ACC112 (cell line): Measurements from ENCODE around the gene PHAX.
"Not testable (repeated sequence)": the region's sequence is repeated elsewhere in the genome, so short reads cannot be mapped to it uniquely, and the experiment has no call there.

ENCODE experiments used
- H2AFZ ChIP-seq: fragments of 200-600 bp; sonication (generic); one replicate; pipeline ENCODE4 v1.6.0; 2017; ENCODE audit warnings: antibody characterized with exemption, low read length; ENCODE audit not compliant: unreplicated experiment
- H3K27ac ChIP-seq: fragments of 200-600 bp; sonication (generic); 2 replicates; pipeline ENCODE4 v1.5.1; 2014; ENCODE audit warnings: low read depth, mild to moderate bottlenecking, antibody characterized with exemption, low read length, moderate library complexity
- H3K27me3 ChIP-seq: fragments of 200-600 bp; sonication (generic); 2 replicates; pipeline ENCODE4 v1.6.1; 2014; ENCODE audit warnings: mild to moderate bottlenecking, antibody characterized with exemption, low read length, moderate library complexity, mixed read lengths; ENCODE audit not compliant: insufficient read depth
- H3K36me3 ChIP-seq: fragments of 200-600 bp; sonication (generic); 2 replicates; pipeline ENCODE4 v1.6.1; 2016; ENCODE audit warnings: mild to moderate bottlenecking, antibody characterized with exemption, low read length, moderate library complexity, mixed read lengths; ENCODE audit not compliant: insufficient read depth
- H3K4me1 ChIP-seq: fragments of 200-600 bp; sonication (generic); one replicate; pipeline ENCODE4 v1.6.1; 2016; ENCODE audit warnings: low read length, mixed read lengths; ENCODE audit not compliant: insufficient read depth, unreplicated experiment, control insufficient read depth
- H3K4me3 ChIP-seq: fragments of 200-600 bp; sonication (generic); 2 replicates; pipeline ENCODE4 v1.5.1; 2014; ENCODE audit warnings: mild to moderate bottlenecking, low read depth, low read length
- H3K79me2 ChIP-seq: fragments of 200-600 bp; sonication (generic); one replicate; pipeline ENCODE4 v1.6.0; 2016; ENCODE audit warnings: low read length; ENCODE audit not compliant: control insufficient read depth, unreplicated experiment, insufficient read depth

The PHAX gene

GRCh38 chr5:126600631-126601511 lies at the start of gene PHAX:
Gene PHAX (plus strand): TSS chr5:126600947. CDS start chr5:126600963, 16 bp downstream.
- Histone ChIP-seq H3K36me3 (peaks cover 17% of the 10 kb centered on the region), H3K27me3 (no peaks in the 10 kb centered on the region), H3K4me1 (peaks cover 16% of the 10 kb centered on the region), H3K4me3 (peak within 1 kb of the TSS; percentile 92), H3K27ac (peak within 1 kb of the TSS; percentile 40; the same call in 1 of the 2 replicates), H2AFZ (peak within 1 kb of the TSS; percentile 95), H3K79me2 (peaks cover 49% of the 10 kb centered on the region)

GRCh38 chr5:126552614-126553013 lies 48.1 kb upstream of the PHAX start:
- Histone ChIP-seq H3K79me2 (no peaks in the 10 kb centered on the region), H2AFZ (no peak overlapping the region), H3K4me1 (no peaks in the 10 kb centered on the region), H3K27ac (no peak overlapping the region), H3K4me3 (no peak overlapping the region), H3K27me3 (no peaks in the 10 kb centered on the region), H3K36me3 (peaks cover 11% of the 10 kb centered on the region)

- H3K4me1 ChIP-seq, H3K27me3 ChIP-seq, H3K4me3 ChIP-seq, H3K79me2 ChIP-seq, H2AFZ ChIP-seq, H3K27ac ChIP-seq: not testable (repeated sequence)
- peaks cover 11% of the 10 kb centered on the region for H3K36me3 ChIP-seq
Measured at GRCh38 chr5:126555101-126555500, 45.6 kb upstream of the PHAX start.

GRCh38 chr5:126561908-126562307 lies 38.8 kb upstream of the PHAX start:
- no peaks in the 10 kb centered on the region for H3K27me3 ChIP-seq
- no peaks in the 10 kb centered on the region for H3K36me3 ChIP-seq
- H3K79me2 ChIP-seq = no peaks in the 10 kb centered on the region
- H3K27ac ChIP-seq = no peak overlapping the region
- no peak overlapping the region for H3K4me3 ChIP-seq
- no peaks in the 10 kb centered on the region for H3K4me1 ChIP-seq
- H2AFZ ChIP-seq = no peak overlapping the region

GRCh38 chr5:126562823-126563222 lies 37.9 kb upstream of the PHAX start:
- Histone ChIP-seq H3K27ac (no peak overlapping the region), H3K79me2 (no peaks in the 10 kb centered on the region), H3K4me3 (no peak overlapping the region), H2AFZ (no peak overlapping the region), H3K4me1 (no peaks in the 10 kb centered on the region), H3K36me3 (no peaks in the 10 kb centered on the region), H3K27me3 (no peaks in the 10 kb centered on the region)

GRCh38 chr5:126568206-126568755 lies 32.5 kb upstream of the PHAX start:
- H3K4me1 ChIP-seq = no peaks in the 10 kb centered on the region
- H3K79me2 ChIP-seq = no peaks in the 10 kb centered on the region
- H3K4me3 ChIP-seq = no peak overlapping the region
- no peaks in the 10 kb centered on the region for H3K27me3 ChIP-seq
- no peak overlapping the region for H2AFZ ChIP-seq
- H3K36me3 ChIP-seq = peaks cover 9% of the 10 kb centered on the region; the same call in 1 of the 2 replicates
- no peak overlapping the region for H3K27ac ChIP-seq

- H3K27me3 ChIP-seq = no peaks in the 10 kb centered on the region
- no peak overlapping the region for H2AFZ ChIP-seq
- no peaks in the 10 kb centered on the region for H3K36me3 ChIP-seq
- no peaks in the 10 kb centered on the region for H3K4me1 ChIP-seq
- no peak overlapping the region for H3K4me3 ChIP-seq
- no peaks in the 10 kb centered on the region for H3K79me2 ChIP-seq
- no peak overlapping the region for H3K27ac ChIP-seq
Measured at GRCh38 chr5:126575644-126576043, 25.1 kb upstream of the PHAX start.

- Histone ChIP-seq H3K4me1 (no peaks in the 10 kb centered on the region), H3K27ac (no peak overlapping the region), H3K36me3 (no peaks in the 10 kb centered on the region), H2AFZ (no peak overlapping the region), H3K4me3 (no peak overlapping the region), H3K27me3 (no peaks in the 10 kb centered on the region), H3K79me2 (no peaks in the 10 kb centered on the region)
Measured at GRCh38 chr5:126576974-126577373, 23.8 kb upstream of the PHAX start.

- peaks cover 2% of the 10 kb centered on the region; the same call in 1 of the 2 replicates for H3K36me3 ChIP-seq
- no peak overlapping the region for H3K4me3 ChIP-seq
- no peaks in the 10 kb centered on the region for H3K79me2 ChIP-seq
- H2AFZ ChIP-seq = no peak overlapping the region
- H3K27me3 ChIP-seq = no peaks in the 10 kb centered on the region
- no peak overlapping the region for H3K27ac ChIP-seq
- H3K4me1 ChIP-seq = no peaks in the 10 kb centered on the region
Measured at GRCh38 chr5:126577415-126577814, 23.3 kb upstream of the PHAX start.

- H2AFZ ChIP-seq = no peak overlapping the region
- peaks cover 6% of the 10 kb centered on the region; the same call in 1 of the 2 replicates for H3K36me3 ChIP-seq
- H3K27ac ChIP-seq = no peak overlapping the region
- no peak overlapping the region for H3K4me3 ChIP-seq
- H3K4me1 ChIP-seq = no peaks in the 10 kb centered on the region
- no peaks in the 10 kb centered on the region for H3K79me2 ChIP-seq
- H3K27me3 ChIP-seq = no peaks in the 10 kb centered on the region
Measured at GRCh38 chr5:126579716-126580115, 21.0 kb upstream of the PHAX start.

GRCh38 chr5:126583761-126584160 lies 17.0 kb upstream of the PHAX start:
- no peaks in the 10 kb centered on the region for H3K27me3 ChIP-seq
- no peaks in the 10 kb centered on the region for H3K4me1 ChIP-seq
- H3K27ac ChIP-seq = no peak overlapping the region
- peaks cover 8% of the 10 kb centered on the region for H3K36me3 ChIP-seq
- H2AFZ ChIP-seq = no peak overlapping the region
- no peak overlapping the region for H3K4me3 ChIP-seq
- no peaks in the 10 kb centered on the region for H3K79me2 ChIP-seq
